HG03575 (cell line): ENCODE measurements around the gene PRRC2A.
A peak's percentile ranks its signal among the peaks of the same experiment; 100 is the strongest.

Experiments
- ATAC-seq: cut with Tn5 transposase; IDR thresholded peaks from one replicate; pipeline ENCODE4 v1.9.1; 2021; ENCODE audit not compliant: unreplicated experiment, insufficient number of reproducible peaks, low FRiP score; ENCODE audit errors: extremely low read depth

The PRRC2A gene

GRCh38 chr6:31620586-31621319, at the start of gene PRRC2A:
PRRC2A (plus strand) TSS chr6:31620715; CDS start chr6:31622790, 2,075 bp downstream.
- peak; percentile 7 for ATAC-seq

GRCh38 chr6:31572041-31572911, 48.2 kb upstream of the PRRC2A start, which contains the start of gene LTA:
LTA (plus strand) TSS chr6:31572289; CDS start chr6:31572743, 454 bp downstream.
- peak; percentile 27 for ATAC-seq

- ATAC-seq, result no peak
Observed at GRCh38 chr6:31573239-31574105, 47.0 kb upstream of the PRRC2A start.

- no peak for ATAC-seq
Observed at GRCh38 chr6:31574106-31575061, 46.1 kb upstream of the PRRC2A start.

- ATAC-seq, result no peak
Observed at GRCh38 chr6:31575335-31575901, 45.1 kb upstream of the PRRC2A start, which contains the start of gene TNF. TNF (plus strand) TSS chr6:31575565; CDS start chr6:31575742, 177 bp downstream.

- ATAC-seq, result no peak
Observed at GRCh38 chr6:31575952-31576685, 44.4 kb upstream of the PRRC2A start.

GRCh38 chr6:31576897-31577578, 43.5 kb upstream of the PRRC2A start:
- no peak for ATAC-seq

- ATAC-seq, result no peak
Observed at GRCh38 chr6:31577579-31577966, 42.9 kb upstream of the PRRC2A start.

GRCh38 chr6:31578184-31579118, 42.1 kb upstream of the PRRC2A start:
- ATAC-seq, result no peak

GRCh38 chr6:31579119-31579505, 41.4 kb upstream of the PRRC2A start:
- ATAC-seq, result no peak

- ATAC-seq, result no peak
Observed at GRCh38 chr6:31579546-31580437, 40.7 kb upstream of the PRRC2A start.

- ATAC-seq, result no peak
Observed at GRCh38 chr6:31580438-31580740, 40.1 kb upstream of the PRRC2A start.

- peak; percentile 38 for ATAC-seq
Observed at GRCh38 chr6:31580807-31581433, 39.6 kb upstream of the PRRC2A start.

GRCh38 chr6:31581434-31582229, 38.9 kb upstream of the PRRC2A start:
- ATAC-seq, result no peak
